ENCODE results near the gene SLC25A22.

SLC25A22 gene

DNA sequence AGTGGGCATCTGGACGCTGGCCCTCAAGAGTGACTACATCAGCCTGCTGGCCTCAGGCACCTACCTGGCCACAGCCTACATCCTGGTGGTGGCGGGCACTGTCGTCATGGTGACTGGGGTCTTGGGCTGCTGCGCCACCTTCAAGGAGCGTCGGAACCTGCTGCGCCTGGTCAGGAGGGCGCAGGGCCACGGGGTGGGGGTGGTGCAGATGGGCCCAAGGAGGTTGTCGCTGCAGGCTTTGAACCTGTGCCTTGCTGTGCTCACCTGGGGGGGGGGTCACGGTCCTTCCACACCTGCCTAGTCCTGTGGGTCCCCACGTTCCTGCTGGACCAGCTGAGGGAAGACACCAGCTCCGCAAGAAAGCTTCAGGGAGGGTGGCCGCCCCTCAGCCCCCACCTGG is 38.2 kb upstream of the SLC25A22 start:
- peaks cover 19% of the 10 kb centered on the region for H3K4me1 ChIP-seq (ENCODE audit: low read length)
- H3K27me3 ChIP-seq (ENCODE audit: low read depth, low read length): no peaks in the 10 kb centered on the region
- H3K9ac ChIP-seq (ENCODE audit: low read length): no peak overlapping the region
- H3K36me3 ChIP-seq (replicated peaks; ENCODE audit: low read depth, low read length): peaks cover 13% of the 10 kb centered on the region
- no peak overlapping the region for H2AFZ ChIP-seq (ENCODE audit: low read depth, low read length)
- H3K79me2 ChIP-seq (ENCODE audit: low read length): peaks cover 23% of the 10 kb centered on the region
- no peak overlapping the region for H3K4me3 ChIP-seq (ENCODE audit: low read length)
- H4K20me1 ChIP-seq (ENCODE audit: insufficient read depth, low read length): peaks cover 19% of the 10 kb centered on the region
- H3K27ac ChIP-seq (ENCODE audit: low read length): no peak overlapping the region
- no peak for TF ChIP-seq EZH2phosphoT487 (IDR thresholded peaks at IDR 0.05; ENCODE audit: low read depth)
- TF ChIP-seq, protein P1, sequence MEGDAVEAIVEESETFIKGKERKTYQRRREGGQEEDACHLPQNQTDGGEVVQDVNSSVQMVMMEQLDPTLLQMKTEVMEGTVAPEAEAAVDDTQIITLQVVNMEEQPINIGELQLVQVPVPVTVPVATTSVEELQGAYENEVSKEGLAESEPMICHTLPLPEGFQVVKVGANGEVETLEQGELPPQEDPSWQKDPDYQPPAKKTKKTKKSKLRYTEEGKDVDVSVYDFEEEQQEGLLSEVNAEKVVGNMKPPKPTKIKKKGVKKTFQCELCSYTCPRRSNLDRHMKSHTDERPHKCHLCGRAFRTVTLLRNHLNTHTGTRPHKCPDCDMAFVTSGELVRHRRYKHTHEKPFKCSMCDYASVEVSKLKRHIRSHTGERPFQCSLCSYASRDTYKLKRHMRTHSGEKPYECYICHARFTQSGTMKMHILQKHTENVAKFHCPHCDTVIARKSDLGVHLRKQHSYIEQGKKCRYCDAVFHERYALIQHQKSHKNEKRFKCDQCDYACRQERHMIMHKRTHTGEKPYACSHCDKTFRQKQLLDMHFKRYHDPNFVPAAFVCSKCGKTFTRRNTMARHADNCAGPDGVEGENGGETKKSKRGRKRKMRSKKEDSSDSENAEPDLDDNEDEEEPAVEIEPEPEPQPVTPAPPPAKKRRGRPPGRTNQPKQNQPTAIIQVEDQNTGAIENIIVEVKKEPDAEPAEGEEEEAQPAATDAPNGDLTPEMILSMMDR (IDR thresholded peaks at IDR 0.05; ENCODE audit: low read depth, low read length): no peak
- no peak overlapping the region for H3K4me2 ChIP-seq (ENCODE audit: low read length)
- H3K9me3 ChIP-seq (ENCODE audit: insufficient read depth, low read length): no peaks in the 10 kb centered on the region

DNA sequence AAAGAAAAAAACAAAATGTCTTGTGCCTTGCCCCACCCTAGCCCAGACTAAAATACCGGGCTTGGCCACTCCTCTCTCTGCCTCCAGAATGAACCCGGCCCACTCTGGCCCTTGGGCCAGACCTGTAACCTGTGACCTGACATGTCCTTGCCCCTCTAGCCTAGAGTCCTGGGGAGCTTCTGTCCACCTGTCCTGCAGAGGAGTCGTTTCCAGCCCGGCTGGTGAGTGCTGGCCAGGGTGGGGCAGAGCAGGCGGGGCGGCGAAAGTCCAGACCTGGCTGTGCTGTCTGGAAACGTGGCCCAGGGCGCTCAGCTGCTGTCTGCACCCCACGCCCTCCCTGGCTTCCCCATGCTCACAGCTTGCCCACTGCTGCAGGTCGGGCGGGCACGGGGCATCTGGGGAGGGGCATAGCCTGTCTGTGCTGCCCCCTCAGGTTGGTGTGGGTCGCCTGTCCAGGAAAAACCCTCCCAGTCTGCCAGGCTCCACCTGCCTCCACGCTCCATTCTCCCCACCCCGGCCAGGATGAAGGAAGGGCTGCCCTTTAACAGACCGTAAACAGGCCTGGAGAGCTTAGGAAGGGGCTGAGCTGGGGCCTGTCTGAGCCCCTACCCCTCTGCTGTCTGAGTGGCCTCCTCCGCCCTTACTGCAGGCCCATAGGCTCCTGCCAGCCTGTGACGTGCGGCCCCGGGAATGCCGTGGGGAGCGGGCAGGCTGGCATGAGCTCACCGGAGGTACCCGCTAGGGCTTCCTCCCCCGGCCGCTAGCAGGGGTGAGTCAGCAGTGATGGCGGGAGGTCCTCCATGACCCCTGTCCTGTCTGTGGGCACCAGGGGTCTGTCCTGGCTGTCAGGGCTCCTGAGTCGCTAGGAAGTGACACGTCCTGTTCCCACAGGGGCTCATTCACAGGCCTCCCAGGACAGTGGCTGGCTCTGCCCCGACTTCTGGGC is 36.6 kb upstream of the SLC25A22 start:
- TF ChIP-seq, protein P1 (IDR thresholded peaks at IDR 0.05; ENCODE audit: low read depth, low read length): no peak
- no peak for TF ChIP-seq EZH2phosphoT487 (IDR thresholded peaks at IDR 0.05; ENCODE audit: low read depth)
- H3K9me3 ChIP-seq (ENCODE audit: insufficient read depth, low read length): no peaks in the 10 kb centered on the region
- H2AFZ ChIP-seq (ENCODE audit: low read depth, low read length): no peak overlapping the region
- no peaks in the 10 kb centered on the region for H3K27me3 ChIP-seq (ENCODE audit: low read depth, low read length)
- peaks cover 8% of the 10 kb centered on the region; the same call in 1 of the 2 replicates for H4K20me1 ChIP-seq (ENCODE audit: insufficient read depth, low read length)
- H3K9ac ChIP-seq (ENCODE audit: low read length): no peak overlapping the region
- H3K27ac ChIP-seq (ENCODE audit: low read length): no peak overlapping the region
- no peak overlapping the region for H3K4me2 ChIP-seq (ENCODE audit: low read length)
- peaks cover 9% of the 10 kb centered on the region for H3K36me3 ChIP-seq (replicated peaks; ENCODE audit: low read depth, low read length)
- H3K79me2 ChIP-seq (ENCODE audit: low read length): peaks cover 9% of the 10 kb centered on the region
- peaks cover 16% of the 10 kb centered on the region for H3K4me1 ChIP-seq (ENCODE audit: low read length)
- no peak overlapping the region for H3K4me3 ChIP-seq (ENCODE audit: low read length)

DNA sequence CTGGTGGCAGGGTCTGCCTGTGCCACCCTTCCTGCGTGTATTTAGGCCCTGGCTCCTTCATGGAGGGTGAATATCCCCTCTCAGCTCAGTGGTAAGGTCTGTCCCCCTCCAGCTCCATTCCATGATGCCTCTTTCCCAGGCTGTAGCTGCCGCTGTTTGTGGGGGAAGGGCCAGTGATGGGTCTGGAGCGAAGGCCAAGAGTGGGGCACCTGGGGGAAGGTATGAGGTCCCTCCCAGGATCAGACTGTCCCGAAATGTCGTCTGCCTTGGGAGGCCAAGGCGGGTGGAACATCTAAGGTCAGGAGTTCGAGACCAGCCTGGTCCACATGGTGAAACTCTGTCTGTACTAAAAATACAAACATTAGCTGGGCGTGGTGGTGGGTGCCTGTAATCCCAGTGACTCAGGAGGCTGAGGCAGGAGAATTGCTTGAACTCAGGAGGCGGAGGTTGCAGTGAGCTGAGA is 35.8 kb upstream of the SLC25A22 start:
- H3K36me3 ChIP-seq (replicated peaks; ENCODE audit: low read depth, low read length): peaks cover 9% of the 10 kb centered on the region
- no peak overlapping the region for H3K27ac ChIP-seq (ENCODE audit: low read length)
- no peak overlapping the region for H2AFZ ChIP-seq (ENCODE audit: low read depth, low read length)
- peak overlapping the region; percentile 76 for H3K4me2 ChIP-seq (ENCODE audit: low read length)
- peaks cover 9% of the 10 kb centered on the region for H3K79me2 ChIP-seq (ENCODE audit: low read length)
- peak overlapping the region; percentile 79 for H3K9ac ChIP-seq (ENCODE audit: low read length)
- H3K27me3 ChIP-seq (ENCODE audit: low read depth, low read length): no peaks in the 10 kb centered on the region
- H3K4me3 ChIP-seq (ENCODE audit: low read length): peak overlapping the region; percentile 93
- TF ChIP-seq, protein P1 (IDR thresholded peaks at IDR 0.05; ENCODE audit: low read depth, low read length): no peak
- TF ChIP-seq EZH2phosphoT487 (IDR thresholded peaks at IDR 0.05; ENCODE audit: low read depth): no peak
- H3K9me3 ChIP-seq (ENCODE audit: insufficient read depth, low read length): no peaks in the 10 kb centered on the region
- H4K20me1 ChIP-seq (ENCODE audit: insufficient read depth, low read length): peaks cover 8% of the 10 kb centered on the region; the same call in 1 of the 2 replicates
- peaks cover 24% of the 10 kb centered on the region for H3K4me1 ChIP-seq (ENCODE audit: low read length)

DNA sequence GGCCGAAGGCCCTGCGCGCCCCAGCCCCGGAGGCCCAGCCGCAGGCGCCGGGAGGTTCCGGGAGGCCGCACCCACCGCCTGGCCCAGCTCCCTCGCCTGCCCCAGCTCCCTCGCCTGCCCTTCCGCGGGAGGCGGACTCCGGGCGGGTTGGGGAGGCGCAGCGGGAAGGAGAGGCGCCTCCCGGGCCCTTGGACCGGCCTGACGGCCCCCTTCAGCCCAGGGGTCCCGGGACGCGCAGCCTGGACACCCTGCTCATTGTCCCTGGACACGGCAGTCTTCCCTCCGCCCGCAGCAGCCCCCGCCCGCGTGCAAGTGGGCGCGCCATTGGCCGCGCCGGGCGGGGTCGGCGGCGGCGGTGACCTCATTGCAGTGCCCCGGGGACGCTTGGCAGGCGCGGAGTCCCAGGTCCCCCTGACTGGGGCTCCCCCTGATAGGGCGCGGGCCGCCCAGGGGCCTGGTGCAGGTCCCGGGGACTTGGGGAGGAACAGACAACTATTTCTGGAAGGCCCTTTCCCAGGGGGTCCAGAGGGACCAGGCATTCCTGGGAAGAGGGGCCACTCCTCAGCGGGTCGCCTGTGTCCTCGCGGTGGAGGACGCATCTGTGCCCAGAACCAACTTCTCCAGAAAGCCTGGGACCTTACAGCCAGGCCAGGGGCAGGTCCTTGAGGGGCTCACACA is 35.2 kb upstream of the SLC25A22 start:
- peaks cover 9% of the 10 kb centered on the region for H3K79me2 ChIP-seq (ENCODE audit: low read length)
- no peaks in the 10 kb centered on the region for H3K9me3 ChIP-seq (ENCODE audit: insufficient read depth, low read length)
- peaks cover 8% of the 10 kb centered on the region; the same call in 1 of the 2 replicates for H4K20me1 ChIP-seq (ENCODE audit: insufficient read depth, low read length)
- H3K4me2 ChIP-seq (ENCODE audit: low read length): peak overlapping the region; percentile 76
- H3K4me3 ChIP-seq (ENCODE audit: low read length): peak overlapping the region; percentile 93
- peaks cover 9% of the 10 kb centered on the region for H3K36me3 ChIP-seq (replicated peaks; ENCODE audit: low read depth, low read length)
- peak overlapping the region; percentile 79 for H3K9ac ChIP-seq (ENCODE audit: low read length)
- no peak overlapping the region for H2AFZ ChIP-seq (ENCODE audit: low read depth, low read length)
- no peaks in the 10 kb centered on the region for H3K27me3 ChIP-seq (ENCODE audit: low read depth, low read length)
- H3K27ac ChIP-seq (ENCODE audit: low read length): peak overlapping the region; percentile 10; the same call in 1 of the 2 replicates
- H3K4me1 ChIP-seq (ENCODE audit: low read length): peaks cover 25% of the 10 kb centered on the region
- TF ChIP-seq, protein P1 (IDR thresholded peaks at IDR 0.05; ENCODE audit: low read depth, low read length): no peak
- no peak for TF ChIP-seq EZH2phosphoT487 (IDR thresholded peaks at IDR 0.05; ENCODE audit: low read depth)

Data from OCI-LY3 (cell line).